Measurements from ENCODE around the gene FAT1.

DNA sequence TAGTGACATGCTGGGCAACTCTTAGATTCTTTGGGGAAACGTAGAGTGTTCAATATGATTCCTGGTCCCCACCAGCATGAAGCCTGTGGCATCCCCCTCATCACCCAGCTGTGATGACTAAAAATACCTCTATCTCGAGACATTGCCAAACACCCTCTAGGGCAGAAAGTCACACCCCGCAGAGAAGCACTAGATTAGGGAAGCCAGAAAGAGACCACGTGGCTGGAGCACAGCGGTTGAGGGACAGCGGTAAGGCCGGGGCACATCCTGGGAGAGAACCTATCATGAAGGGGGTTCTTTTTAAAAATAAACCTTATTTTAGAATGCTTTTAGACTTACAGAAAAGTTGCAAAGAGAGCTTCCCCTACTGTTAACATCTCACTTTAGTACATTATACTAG, 11.0 kb downstream of the FAT1 start:
- TF ChIP-seq FOXM1 (IDR thresholded peaks at IDR 0.05; ENCODE audit: borderline replicate concordance): no peak
- no peak for TF ChIP-seq SP1 (IDR thresholded peaks at IDR 0.05)
- no peak for TF ChIP-seq FOXK2 (IDR thresholded peaks at IDR 0.05)
- TF ChIP-seq BHLHE40 (IDR thresholded peaks at IDR 0.05; ENCODE audit: borderline replicate concordance): no peak
- TF ChIP-seq, protein P1, sequence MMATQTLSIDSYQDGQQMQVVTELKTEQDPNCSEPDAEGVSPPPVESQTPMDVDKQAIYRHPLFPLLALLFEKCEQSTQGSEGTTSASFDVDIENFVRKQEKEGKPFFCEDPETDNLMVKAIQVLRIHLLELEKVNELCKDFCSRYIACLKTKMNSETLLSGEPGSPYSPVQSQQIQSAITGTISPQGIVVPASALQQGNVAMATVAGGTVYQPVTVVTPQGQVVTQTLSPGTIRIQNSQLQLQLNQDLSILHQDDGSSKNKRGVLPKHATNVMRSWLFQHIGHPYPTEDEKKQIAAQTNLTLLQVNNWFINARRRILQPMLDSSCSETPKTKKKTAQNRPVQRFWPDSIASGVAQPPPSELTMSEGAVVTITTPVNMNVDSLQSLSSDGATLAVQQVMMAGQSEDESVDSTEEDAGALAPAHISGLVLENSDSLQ (IDR thresholded peaks at IDR 0.05): no peak
